Measurements from ENCODE around the gene TPM1. TPM values are rescaled to one million over a fixed set of nuclear protein-coding genes. Genes with fewer than 3 reads are reported as not detected.

Gene TPM1
- total and polyA plus RNA-seq, 2 of the 4 experiments (the other 2 are of a cell fraction) = 661 to 1,623 TPM

- no peak for TF ChIP-seq NFE2L2 (IDR thresholded peaks at IDR 0.05; ENCODE audit: low read depth, low read length)
- no peak for TF ChIP-seq SMC3 (IDR thresholded peaks at IDR 0.05; ENCODE audit: low read depth, low read length)
- TF ChIP-seq RAD21 (IDR thresholded peaks at IDR 0.05; ENCODE audit: low read length) = no peak
- TF ChIP-seq MAZ (IDR thresholded peaks at IDR 0.05; ENCODE audit: borderline replicate concordance, low read depth, low read length) = no peak
- no peak for TF ChIP-seq RFX5 (IDR thresholded peaks at IDR 0.05; ENCODE audit: low read depth, low read length)
- no peak for TF ChIP-seq MXI1 (IDR thresholded peaks at IDR 0.05; ENCODE audit: borderline replicate concordance, low read depth, low read length)
- no peak for TF ChIP-seq ELK1 (IDR thresholded peaks at IDR 0.05; ENCODE audit: borderline replicate concordance, low read depth, low read length)
- no peak for TF ChIP-seq MAFK (IDR thresholded peaks at IDR 0.05; ENCODE audit: low read depth, low read length)
- TF ChIP-seq BHLHE40 (IDR thresholded peaks at IDR 0.05; ENCODE audit: low read depth, low read length) = no peak
- no peak for TF ChIP-seq FOS (IDR thresholded peaks at IDR 0.05; ENCODE audit: low read depth, low read length)
- TF ChIP-seq CHD1 (IDR thresholded peaks at IDR 0.05; ENCODE audit: low read depth, low read length) = no peak
- no peak for TF ChIP-seq CTCF (conservative IDR thresholded peaks at IDR 0.05; ENCODE audit: low read depth, low read length)
- no peak for TF ChIP-seq RCOR1 (IDR thresholded peaks at IDR 0.05; ENCODE audit: insufficient replicate concordance, low read length)
- TF ChIP-seq USF2 (IDR thresholded peaks at IDR 0.05; ENCODE audit: low read depth, low read length) = no peak
- peaks cover 4% of the 10 kb centered on the region for H3K4me1 ChIP-seq (ENCODE audit: control insufficient read depth, insufficient read depth, low read length)
- no peak overlapping the region for H3K27ac ChIP-seq (ENCODE audit: insufficient read depth, low read length)
- no TSS peak for BruUV-seq (replicated peaks)
- WGBS, 2 experiments (ENCODE audit: extremely low coverage in 2 of 2, insufficient read length in 1 of 2) = 100% methylated on average over 4 of the region's 4 CpGs; no CpG with 5 or more reads in 1 of the 2 experiments
- intact Hi-C loops (cut with micrococcal nuclease) (no loop called here), dilution Hi-C loops (cut with HindIII; ENCODE audit: low sequenced_read_pairs, unreplicated experiment) (no loop called here), in situ Hi-C loops (cut with MboI; ENCODE audit: low sequenced_read_pairs) (loop anchor here (10.0 kb wide), 1 partner anchor 145 kb away; no protein-coding TSS in a partner anchor)
- H2AK9ac ChIP-seq (replicated peaks; ENCODE audit: low read depth, low read length, poor library complexity) = no peak overlapping the region
- no peak overlapping the region for H3K9ac ChIP-seq (ENCODE audit: low read depth, low read length)
- H4K5ac ChIP-seq (ENCODE audit: low read depth, low read length) = no peak overlapping the region
- no peak overlapping the region for H3K18ac ChIP-seq (ENCODE audit: low read depth, low read length)
- DNase-seq (no peak), ATAC-seq (ENCODE audit: low read depth) (no peak)
- no peaks in the 10 kb centered on the region; the same call in 1 of the 2 replicates for H3K9me1 ChIP-seq (ENCODE audit: insufficient read depth, low read length)
- H3K23ac ChIP-seq (ENCODE audit: low read depth, low read length) = no peak overlapping the region
- no peak overlapping the region for H3K4me3 ChIP-seq (ENCODE audit: insufficient read depth, low read depth, low read length)
- peaks cover 11% of the 10 kb centered on the region for H3K36me3 ChIP-seq (ENCODE audit: control insufficient read depth, insufficient read depth, low read length)
- H3K27me3 ChIP-seq (ENCODE audit: control insufficient read depth, insufficient read depth, low read length) = no peaks in the 10 kb centered on the region
- H2BK120ac ChIP-seq (ENCODE audit: low read depth, low read length) = peak overlapping the region; percentile 37; the same call in 1 of the 2 replicates
- no peak overlapping the region; the same call in 1 of the 2 replicates for H3K14ac ChIP-seq (replicated peaks; ENCODE audit: low read depth, low read length)
- H2BK15ac ChIP-seq (ENCODE audit: low read depth, low read length) = peak overlapping the region; percentile 29; the same call in 1 of the 3 replicates
- H3K4me2 ChIP-seq (ENCODE audit: low read depth, low read length) = no peak overlapping the region
- ChIA-PET POLR2A (ENCODE audit: unreplicated experiment) (interaction anchor here (1.2 kb wide), 1 partner anchor 257 kb away, joined by 3 read pairs; no protein-coding TSS in a partner anchor), CTCF (no interaction called here)
- peak overlapping the region; percentile 36 for H3K4ac ChIP-seq (ENCODE audit: low read depth, low read length)
- H4K20me1 ChIP-seq (ENCODE audit: insufficient read depth, low read length) = peaks cover 22% of the 10 kb centered on the region
- no peaks in the 10 kb centered on the region for H3K9me3 ChIP-seq (ENCODE audit: control insufficient read depth, insufficient read depth, low read length)
- H3K56ac ChIP-seq (ENCODE audit: extremely low read depth, insufficient read depth, low read length) = no peak overlapping the region
- no peak overlapping the region for H4K8ac ChIP-seq (ENCODE audit: low read depth in 2 of 2, low read length in 2 of 2)
- H4K91ac ChIP-seq (ENCODE audit: insufficient read depth, low read depth, low read length) = no peak overlapping the region
- H2AFZ ChIP-seq (replicated peaks; ENCODE audit: low read length, poor library complexity) = no peak overlapping the region
- H2BK20ac ChIP-seq (ENCODE audit: low read depth, low read length) = peak overlapping the region; percentile 46; the same call in 1 of the 2 replicates
- H3K79me1 ChIP-seq (ENCODE audit: low read depth in 1 of 2, low read length in 2 of 2) = peaks cover 4 to 23% of the 10 kb centered on the region in 2 experiments; a peak in 3 of 4 replicates
- H2AK5ac ChIP-seq (ENCODE audit: low read depth, low read length) = peak overlapping the region; percentile 62
- no peak overlapping the region for H2BK5ac ChIP-seq (ENCODE audit: low read depth, low read length, poor library complexity, severe bottlenecking)
Observed at GRCh38 chr15:63039811-63040210, 2.7 kb upstream of the TPM1 start.
